Small intestine (tissue), 16 donors: ENCODE measurements around the gene CIRBP. TPM values are rescaled to one million over a fixed set of nuclear protein-coding genes. Genes with fewer than 3 reads are reported as not detected.
A peak's percentile ranks its signal among the peaks of the same experiment; 100 is the strongest.

Experiments used
- DNase-seq, 2 donors: peaks; one replicate each; pipeline versions ENCODE4 v3.0.0 to v3.0.0-alpha.2; 2013
- FAIRE-seq: peaks from 2 replicates; lab custom pipeline; 2012; peaks lifted over from hg19 to GRCh38; lab: Jason Lieb, UNC
- H3K27ac ChIP-seq, 3 donors: one replicate each; pipeline ENCODE4 v1.5.1; 2013; ENCODE audit warnings: low read length in 2 of 3, mild to moderate bottlenecking in 2 of 3, control low read depth in 1 of 3, inconsistent platforms in 1 of 3, low read depth in 1 of 3, moderate library complexity in 1 of 3
- H3K27me3 ChIP-seq, 3 donors: one replicate each; pipeline ENCODE4 v1.6.1; 2013; ENCODE audit warnings: low read length in 3 of 3, inconsistent platforms in 1 of 3; ENCODE audit not compliant: control insufficient read depth in 3 of 3, insufficient read depth in 3 of 3
- H3K36me3 ChIP-seq, 3 donors: one replicate each; pipeline ENCODE4 v1.6.1; 2013; ENCODE audit warnings: low read length in 3 of 3, inconsistent platforms in 1 of 3, low read depth in 1 of 3, mild to moderate bottlenecking in 1 of 3, moderate library complexity in 1 of 3; ENCODE audit not compliant: control insufficient read depth in 3 of 3, insufficient read depth in 2 of 3
- H3K4me1 ChIP-seq, 3 donors: one replicate each; pipeline ENCODE4 v1.6.1; 2013; ENCODE audit warnings: low read length in 2 of 3, inconsistent platforms in 1 of 3, low read depth in 1 of 3, mild to moderate bottlenecking in 1 of 3, moderate library complexity in 1 of 3; ENCODE audit not compliant: control insufficient read depth in 3 of 3, insufficient read depth in 2 of 3
- H3K4me3 ChIP-seq, 3 donors: one replicate each; pipeline ENCODE4 v1.5.1; 2013; ENCODE audit warnings: low read length in 3 of 3, control low read depth in 1 of 3, inconsistent platforms in 1 of 3, low read depth in 1 of 3, mild to moderate bottlenecking in 1 of 3, moderate library complexity in 1 of 3
- H3K9me3 ChIP-seq, 2 donors: one replicate each; pipeline ENCODE4 v1.6.1; 2013; ENCODE audit warnings: low read depth in 1 of 2, low read length in 1 of 2; ENCODE audit not compliant: control insufficient read depth in 2 of 2, insufficient read depth in 1 of 2
- WGBS, 3 donors: extraction: QIAGEN DNeasy Blood & Tissue Kit; methylation state at CpG; one replicate each; pipeline ENCODE4 v1.1.7; 2013; 5-methylcytosine and 5-hydroxymethylcytosine counted together
- long read RNA-seq, 10 donors: transcript quantifications; one replicate each; lab custom pipeline, GENCODE V29; 2026
- polyA plus RNA-seq, 4 donors: library from polyadenylated mRNA; stranded (reverse) in 3 of 4; unstranded in 1 of 4; fragments of 200-250 nt in 3 of 4; fragments of 120-200 nt in 1 of 4; gene quantifications; one replicate each; pipeline versions ENCODE4 v1.2.1 to v1.2.3, GENCODE V29; 2013
- donor health status: healthy with polysubstance abuse.
- donor health status: control.
- donor health status: control.
- donor health status: Bipolar disorder and iron deficiency.
- donor health status: healthy.

CIRBP gene
- polyA plus RNA-seq = 100 to 1,000 TPM; 250 to 543 (median 373) TPM
- long read RNA-seq, donor 1 = 0 reads
- long read RNA-seq, donor 2, transcript CIRBP-201 (7 exons, 1,328 nt) = major isoform, 23 of 44 reads
- long read RNA-seq, donor 2, transcript CIRBP-245 (2 exons, 1,044 nt) = minor isoform, 6 of 44 reads
- long read RNA-seq, donor 2, transcript CIRBP-210 (8 exons, 938 nt) = minor isoform, 7 of 44 reads
- long read RNA-seq, donor 2, partial matches to known transcripts = 0 of 44 reads
- long read RNA-seq, donor 2, other reads (novel, unspliced or antisense) = 0 of 44 reads
- long read RNA-seq, donor 3, transcript CIRBP-201 (7 exons, 1,328 nt) = major isoform, 61 of 174 reads
- long read RNA-seq, donor 3, transcript CIRBP-234 (4 exons, 587 nt) = minor isoform, 14 of 174 reads
- long read RNA-seq, donor 3, transcript CIRBP-210 (8 exons, 938 nt) = minor isoform, 24 of 174 reads
- long read RNA-seq, donor 3, transcript CIRBP-245 (2 exons, 1,044 nt) = minor isoform, 37 of 174 reads
- long read RNA-seq, donor 3, partial matches to known transcripts = 16 of 174 reads
- long read RNA-seq, donor 3, other reads (novel, unspliced or antisense) = 0 of 174 reads
- long read RNA-seq, donor 4, partial matches to known transcripts = 0 of 4 reads
- long read RNA-seq, donor 4, other reads (novel, unspliced or antisense) = 0 of 4 reads
- long read RNA-seq, donor 5, transcript CIRBP-246 (6 exons, 1,043 nt) = minor isoform, 5 of 47 reads
- long read RNA-seq, donor 5, transcript CIRBP-245 (2 exons, 1,044 nt) = minor isoform, 10 of 47 reads
- long read RNA-seq, donor 5, transcript CIRBP-210 (8 exons, 938 nt) = minor isoform, 11 of 47 reads
- long read RNA-seq, donor 5, transcript CIRBP-201 (7 exons, 1,328 nt) = major isoform, 12 of 47 reads
- long read RNA-seq, donor 5, partial matches to known transcripts = 5 of 47 reads
- long read RNA-seq, donor 5, other reads (novel, unspliced or antisense) = 0 of 47 reads
- long read RNA-seq, donor 6, transcript CIRBP-210 (8 exons, 938 nt) = minor isoform, 30 of 91 reads
- long read RNA-seq, donor 6, transcript CIRBP-201 (7 exons, 1,328 nt) = major isoform, 40 of 91 reads
- long read RNA-seq, donor 6, transcript CIRBP-245 (2 exons, 1,044 nt) = minor isoform, 6 of 91 reads
- long read RNA-seq, donor 6, partial matches to known transcripts = 6 of 91 reads
- long read RNA-seq, donor 6, other reads (novel, unspliced or antisense) = 0 of 91 reads
- long read RNA-seq, donor 7, transcript CIRBP-245 (2 exons, 1,044 nt) = minor isoform, 16 of 245 reads
- long read RNA-seq, donor 7, transcript CIRBP-246 (6 exons, 1,043 nt) = minor isoform, 7 of 245 reads
- long read RNA-seq, donor 7, transcript CIRBP-201 (7 exons, 1,328 nt) = major isoform, 120 of 245 reads
- long read RNA-seq, donor 7, transcript CIRBP-210 (8 exons, 938 nt) = minor isoform, 22 of 245 reads
- long read RNA-seq, donor 7, partial matches to known transcripts = 52 of 245 reads
- long read RNA-seq, donor 7, other reads (novel, unspliced or antisense) = 18 of 245 reads
- long read RNA-seq, donor 8, transcript CIRBP-201 (7 exons, 1,328 nt) = major isoform, 14 of 24 reads
- long read RNA-seq, donor 8, partial matches to known transcripts = 0 of 24 reads
- long read RNA-seq, donor 8, other reads (novel, unspliced or antisense) = 0 of 24 reads
- long read RNA-seq, donor 9, transcript CIRBP-210 (8 exons, 938 nt) = minor isoform, 6 of 31 reads
- long read RNA-seq, donor 9, transcript CIRBP-201 (7 exons, 1,328 nt) = major isoform, 18 of 31 reads
- long read RNA-seq, donor 9, partial matches to known transcripts = 0 of 31 reads
- long read RNA-seq, donor 9, other reads (novel, unspliced or antisense) = 0 of 31 reads
- long read RNA-seq, donor 10, transcript CIRBP-246 (6 exons, 1,043 nt) = minor isoform, 19 of 171 reads
- long read RNA-seq, donor 10, transcript CIRBP-201 (7 exons, 1,328 nt) = major isoform, 60 of 171 reads
- long read RNA-seq, donor 10, transcript CIRBP-210 (8 exons, 938 nt) = minor isoform, 26 of 171 reads
- long read RNA-seq, donor 10, transcript CIRBP-245 (2 exons, 1,044 nt) = minor isoform, 21 of 171 reads
- long read RNA-seq, donor 10, partial matches to known transcripts = 24 of 171 reads
- long read RNA-seq, donor 10, other reads (novel, unspliced or antisense) = 8 of 171 reads

DNA sequence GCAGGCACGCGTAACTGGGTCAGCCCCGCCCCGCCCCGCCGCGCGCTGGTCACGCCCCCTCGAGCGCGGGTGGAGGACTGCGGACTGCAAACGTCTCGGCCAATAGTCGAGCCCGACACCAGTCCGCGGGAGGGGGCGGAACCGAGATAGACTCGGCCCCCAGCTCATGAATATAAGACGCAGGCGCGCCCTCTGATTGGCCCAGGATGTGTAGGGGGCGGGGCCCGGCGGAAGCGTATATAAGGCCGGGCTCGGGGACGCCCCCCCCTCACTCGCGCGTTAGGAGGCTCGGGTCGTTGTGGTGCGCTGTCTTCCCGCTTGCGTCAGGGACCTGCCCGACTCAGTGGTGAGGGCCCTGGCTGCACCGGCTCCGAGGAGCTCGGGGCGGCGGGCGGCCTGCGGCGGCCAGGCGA, at the start of gene CIRBP:
Gene CIRBP, plus strand, starts transcription at position 268 of the 413 bp plus-strand sequence. CDS start 1,602 bp downstream, outside the sequence.
- no peak for FAIRE-seq
- Histone ChIP-seq H3K4me1 (peaks cover 4 to 69% (median 17%) of the 10 kb centered on the region in 3 donors), H3K4me3 (peak within 1 kb of the TSS; percentile 86 to 96 (median 87)), H3K36me3 (peaks cover 8 to 56% (median 22%) of the 10 kb centered on the region in 3 donors), H3K27me3 (no peaks in the 10 kb centered on the region), H3K27ac (peak within 1 kb of the TSS; percentile 85 to 99 (median 96)), H3K9me3 (no peaks in the 10 kb centered on the region)
- WGBS, 3 donors = 0 to 1% (median 1%) methylated on average over 34 to 50 of the region's 50 CpGs
- peak; percentile 99 to 100 for DNase-seq

GRCh38 chr19:1219786-1220476, 49.2 kb upstream of the CIRBP start:
- peaks cover 0 to 38% (median 0%) of the 10 kb centered on the region in 3 donors for H3K4me1 ChIP-seq
- H3K9me3 ChIP-seq = no peaks in the 10 kb centered on the region
- WGBS, 3 donors = 88 to 92% (median 88%) methylated on average over 19 of the region's 19 CpGs
- H3K27me3 ChIP-seq = no peaks in the 10 kb centered on the region
- no peak overlapping the region for H3K4me3 ChIP-seq
- DNase-seq (no peak), FAIRE-seq (no peak)
- H3K36me3 ChIP-seq = peaks cover 11 to 96% (median 13%) of the 10 kb centered on the region in 3 donors
- no peak overlapping the region for H3K27ac ChIP-seq

DNA sequence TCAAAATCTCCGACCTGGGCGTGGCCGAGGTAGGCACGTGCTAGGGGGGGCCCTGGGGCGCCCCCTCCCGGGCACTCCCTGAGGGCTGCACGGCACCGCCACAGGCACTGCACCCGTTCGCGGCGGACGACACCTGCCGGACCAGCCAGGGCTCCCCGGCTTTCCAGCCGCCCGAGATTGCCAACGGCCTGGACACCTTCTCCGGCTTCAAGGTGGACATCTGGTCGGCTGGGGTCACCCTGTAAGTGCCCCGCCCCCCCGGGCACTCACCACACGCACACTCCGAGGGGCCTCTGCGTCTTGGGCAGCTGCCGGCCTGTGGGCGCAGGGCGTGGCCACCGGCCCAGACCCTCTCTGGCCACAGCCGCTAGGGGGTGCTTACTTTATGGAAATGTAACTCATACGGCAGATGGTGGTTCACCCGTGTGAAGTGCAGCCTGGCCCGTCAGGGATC, 48.6 kb upstream of the CIRBP start:
- H3K4me3 ChIP-seq = no peak overlapping the region
- no peaks in the 10 kb centered on the region for H3K27me3 ChIP-seq
- peaks cover 0 to 33% (median 0%) of the 10 kb centered on the region in 3 donors for H3K4me1 ChIP-seq
- no peak for FAIRE-seq
- no peak overlapping the region for H3K27ac ChIP-seq
- WGBS, 3 donors = 74 to 86% (median 84%) methylated on average over 32 to 33 of the region's 33 CpGs
- H3K36me3 ChIP-seq = peaks cover 11 to 95% (median 13%) of the 10 kb centered on the region in 3 donors
- DNase-seq = no peak
- no peaks in the 10 kb centered on the region for H3K9me3 ChIP-seq

DNA sequence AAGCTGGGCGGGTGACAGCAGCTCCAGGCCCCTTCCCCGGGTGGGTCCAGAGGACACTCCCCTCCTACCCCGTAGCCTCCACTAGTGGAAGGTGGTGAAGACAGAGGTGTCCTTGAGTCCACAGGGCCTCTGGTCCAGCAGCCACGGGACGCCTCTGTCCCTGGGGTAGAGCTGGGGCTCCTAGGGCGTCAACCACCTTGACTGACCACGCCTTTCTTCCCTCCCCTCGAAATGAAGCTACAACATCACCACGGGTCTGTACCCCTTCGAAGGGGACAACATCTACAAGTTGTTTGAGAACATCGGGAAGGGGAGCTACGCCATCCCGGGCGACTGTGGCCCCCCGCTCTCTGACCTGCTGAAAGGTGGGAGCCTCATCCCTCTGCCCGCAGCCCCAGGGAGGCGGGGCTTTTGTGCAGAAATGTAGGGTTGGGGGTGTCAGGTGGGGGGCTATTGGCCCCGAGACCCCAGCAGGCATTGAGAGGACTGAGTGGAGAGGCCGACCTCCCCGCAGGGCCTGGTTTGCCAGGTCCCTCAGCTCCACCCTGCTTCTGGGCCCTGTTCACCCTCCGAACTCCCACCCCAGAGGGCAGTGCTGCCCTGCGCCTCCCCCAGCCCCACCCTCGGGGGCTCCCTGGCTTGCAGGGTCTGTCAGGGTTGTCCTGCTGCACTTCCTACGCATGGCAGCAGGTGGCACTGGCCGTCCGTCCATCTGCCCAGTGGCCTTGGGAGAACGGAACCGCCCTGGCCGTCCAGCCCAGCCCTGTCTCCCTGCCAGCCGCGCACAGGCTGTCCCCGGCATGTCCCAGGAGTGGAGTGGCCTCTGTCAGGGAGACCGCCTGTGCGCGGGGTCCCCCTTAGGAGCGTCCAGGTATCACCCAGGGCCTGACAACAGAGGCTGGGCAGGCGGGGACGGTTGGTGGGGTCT, 47.9 kb upstream of the CIRBP start:
- no peak overlapping the region for H3K27ac ChIP-seq
- peaks cover 13 to 95% (median 13%) of the 10 kb centered on the region in 3 donors for H3K36me3 ChIP-seq
- H3K9me3 ChIP-seq = no peaks in the 10 kb centered on the region
- FAIRE-seq (no peak), DNase-seq (peak in 1 of 2 donors; percentile 47)
- H3K27me3 ChIP-seq = no peaks in the 10 kb centered on the region
- peaks cover 0 to 29% (median 0%) of the 10 kb centered on the region in 3 donors for H3K4me1 ChIP-seq
- H3K4me3 ChIP-seq = no peak overlapping the region
- 73 to 77% (median 74%) methylated on average over 38 of the region's 38 CpGs for WGBS, 3 donors

GRCh38 chr19:1221904-1222255, 47.3 kb upstream of the CIRBP start:
- H3K27me3 ChIP-seq = no peaks in the 10 kb centered on the region
- FAIRE-seq (no peak), DNase-seq (no peak)
- peaks cover 13 to 95% (median 17%) of the 10 kb centered on the region in 3 donors for H3K36me3 ChIP-seq
- H3K4me1 ChIP-seq = peaks cover 0 to 23% (median 0%) of the 10 kb centered on the region in 3 donors
- H3K4me3 ChIP-seq = no peak overlapping the region
- H3K9me3 ChIP-seq = no peaks in the 10 kb centered on the region
- 91 to 94% (median 92%) methylated on average over 22 of the region's 22 CpGs for WGBS, 3 donors
- no peak overlapping the region for H3K27ac ChIP-seq

DNA sequence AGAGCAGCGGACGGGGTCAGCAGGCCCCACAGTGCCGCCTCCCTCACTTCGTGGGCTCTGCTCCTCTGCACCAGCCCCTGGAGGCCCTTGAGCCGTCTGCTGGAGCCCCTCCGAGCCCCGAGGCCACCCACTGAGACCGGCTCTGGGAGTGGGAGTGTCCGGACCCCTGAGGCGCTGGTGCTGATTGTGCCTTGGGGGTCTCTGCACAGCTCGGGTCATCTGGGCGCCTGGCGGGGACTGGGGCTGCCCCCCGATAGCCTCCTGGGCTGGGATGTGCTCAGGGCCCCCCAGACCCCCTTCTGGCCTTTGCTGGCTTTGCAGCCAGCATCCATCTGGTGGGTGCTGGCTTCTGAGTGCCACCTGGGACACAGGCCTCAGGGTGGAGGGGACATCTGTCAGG, 46.7 kb upstream of the CIRBP start:
- Histone ChIP-seq H3K4me3 (no peak overlapping the region), H3K36me3 (peaks cover 14 to 95% (median 19%) of the 10 kb centered on the region in 3 donors), H3K4me1 (peaks cover 0 to 18% (median 0%) of the 10 kb centered on the region in 3 donors), H3K27me3 (no peaks in the 10 kb centered on the region), H3K27ac (no peak overlapping the region), H3K9me3 (no peaks in the 10 kb centered on the region)
- WGBS, 3 donors = 92 to 96% (median 94%) methylated on average over 14 of the region's 14 CpGs
- FAIRE-seq (no peak), DNase-seq (no peak)
